ENCODE results near the gene PSMC1. TPM values are rescaled to one million over a fixed set of nuclear protein-coding genes. Genes with fewer than 3 reads are reported as not detected.

Gene PSMC1
- total RNA-seq, 1 experiment from 2014 or later = 347 TPM

GRCh38 chr14:90275820-90276219, 19.5 kb downstream of the PSMC1 start:
- no peak for DNase-seq (ENCODE audit: low read depth)

GRCh38 chr14:90276646-90277367, 20.5 kb downstream of the PSMC1 start:
- DNase-seq (ENCODE audit: low read depth) = no peak

DNA sequence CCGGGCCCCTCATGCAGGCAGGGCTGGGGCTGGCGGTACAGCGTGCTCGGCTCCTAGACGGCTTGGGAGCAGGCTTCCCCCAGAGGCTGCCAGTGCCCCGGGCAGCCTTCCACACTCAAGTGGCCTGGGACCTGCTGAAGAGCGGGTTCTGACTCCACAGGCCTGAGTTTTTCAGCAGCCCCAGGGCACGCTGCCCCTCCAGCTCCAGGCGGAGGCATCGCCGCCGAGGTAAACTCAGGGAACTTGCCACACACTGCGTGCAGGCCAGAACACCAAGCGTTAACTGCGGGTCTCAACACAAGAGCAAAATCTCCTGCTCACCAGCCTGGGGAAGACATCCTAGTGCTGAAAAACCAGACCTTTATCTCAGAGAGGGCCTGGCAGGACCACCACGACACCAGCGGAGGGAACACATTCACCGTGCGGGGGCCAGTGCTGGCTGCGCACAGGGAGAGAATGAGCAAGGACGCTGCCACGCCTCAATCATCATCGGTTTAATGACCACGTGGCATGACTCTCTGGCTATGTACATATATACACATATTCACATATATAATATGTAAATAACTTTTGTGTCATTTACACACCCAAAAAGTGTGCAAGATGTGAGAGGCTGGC, 21.3 kb downstream of the PSMC1 start:
- no peak for DNase-seq (ENCODE audit: low read depth)

DNA sequence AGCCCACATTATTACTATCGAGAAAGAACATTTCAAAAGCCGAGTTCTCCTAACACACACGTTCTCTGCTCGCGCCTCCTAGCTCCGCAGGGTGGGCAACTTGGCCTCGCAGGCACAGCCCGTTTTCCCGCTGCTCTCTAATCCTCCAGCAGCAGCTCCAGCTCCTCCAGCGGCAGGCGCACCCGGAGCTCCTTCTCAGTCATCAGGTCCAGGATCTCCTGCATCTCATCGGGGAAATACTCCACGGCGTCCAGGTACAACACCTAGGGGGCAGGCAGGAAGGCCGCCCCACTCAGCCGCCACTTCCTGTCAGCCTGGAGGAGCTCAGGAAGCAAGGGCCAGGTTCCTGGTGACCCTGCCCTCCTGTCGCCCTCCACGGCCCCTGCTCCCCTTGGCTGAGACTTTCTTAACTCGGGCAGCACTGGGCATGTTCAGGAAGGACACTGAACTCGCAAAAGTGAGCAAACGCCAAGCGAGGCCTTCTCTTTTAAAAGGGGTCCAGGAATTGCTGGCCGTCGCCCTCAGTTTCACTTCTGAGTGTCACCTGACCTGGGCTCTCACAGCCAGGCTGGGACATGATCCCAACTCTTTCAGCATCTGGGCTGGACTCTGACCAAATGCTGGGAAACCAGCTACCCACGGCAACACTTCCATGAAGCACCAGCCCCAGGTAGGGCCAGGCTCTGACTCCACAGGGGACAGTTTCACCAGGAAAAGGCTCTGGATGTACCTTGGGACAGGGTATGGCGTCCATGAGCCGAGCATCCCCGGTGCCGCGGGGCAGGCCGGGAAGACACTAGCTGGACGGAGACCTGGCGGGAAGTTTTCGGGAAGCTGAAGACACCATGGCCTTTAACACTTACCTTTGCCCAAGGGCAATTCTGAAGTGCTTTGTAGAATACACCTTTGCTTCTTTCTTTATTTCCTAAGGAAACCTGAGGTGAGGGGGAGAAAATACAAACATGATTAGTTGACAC, 22.1 kb downstream of the PSMC1 start:
- no peak for DNase-seq (ENCODE audit: low read depth)

DNA sequence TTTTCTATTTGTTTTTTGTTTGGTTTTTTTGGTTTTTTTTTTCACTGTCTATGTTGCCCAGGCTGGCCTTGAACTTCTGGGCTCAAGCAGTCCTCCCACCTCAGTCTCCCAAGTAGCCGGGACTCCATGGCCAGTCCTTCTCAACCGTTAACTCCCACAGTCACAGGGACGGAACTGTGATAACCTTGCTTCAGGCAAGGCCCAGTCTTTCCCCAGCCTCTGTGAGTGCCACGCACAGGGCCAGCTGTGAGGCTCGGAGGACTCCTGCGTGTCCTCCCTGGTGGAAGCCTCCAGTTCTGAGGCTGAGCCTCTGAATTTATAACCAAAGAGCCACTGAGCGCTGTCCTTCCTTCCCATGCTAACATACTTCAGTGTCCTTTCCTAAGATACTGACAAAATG, 23.7 kb downstream of the PSMC1 start:
- no peak for DNase-seq (ENCODE audit: low read depth)

DNA sequence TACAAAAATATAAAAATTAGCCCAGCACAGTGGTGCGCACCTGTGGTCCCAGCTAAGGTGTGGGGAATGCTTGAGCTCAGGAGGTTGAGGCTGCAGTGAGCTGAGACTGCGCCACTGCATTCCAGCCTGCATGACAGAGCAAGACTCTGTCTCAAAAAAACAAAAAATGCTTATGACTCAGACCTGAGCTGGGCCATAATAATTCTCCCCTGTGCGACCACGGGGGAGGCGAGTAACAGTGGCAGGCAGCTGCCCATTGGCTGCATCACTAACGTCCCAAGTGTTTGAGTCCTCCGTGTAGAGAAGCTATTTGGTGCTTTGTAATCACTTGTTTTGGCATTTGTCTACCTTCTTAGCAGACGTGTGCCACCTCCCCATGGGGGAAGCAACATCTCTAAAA, 24.9 kb downstream of the PSMC1 start:
- peak; percentile 90 for DNase-seq (ENCODE audit: low read depth)

GRCh38 chr14:90281756-90282155, 25.4 kb downstream of the PSMC1 start:
- no peak for DNase-seq (ENCODE audit: low read depth)

GRCh38 chr14:90287791-90288190, 31.4 kb downstream of the PSMC1 start:
- no peak for DNase-seq (ENCODE audit: low read depth)

DNA sequence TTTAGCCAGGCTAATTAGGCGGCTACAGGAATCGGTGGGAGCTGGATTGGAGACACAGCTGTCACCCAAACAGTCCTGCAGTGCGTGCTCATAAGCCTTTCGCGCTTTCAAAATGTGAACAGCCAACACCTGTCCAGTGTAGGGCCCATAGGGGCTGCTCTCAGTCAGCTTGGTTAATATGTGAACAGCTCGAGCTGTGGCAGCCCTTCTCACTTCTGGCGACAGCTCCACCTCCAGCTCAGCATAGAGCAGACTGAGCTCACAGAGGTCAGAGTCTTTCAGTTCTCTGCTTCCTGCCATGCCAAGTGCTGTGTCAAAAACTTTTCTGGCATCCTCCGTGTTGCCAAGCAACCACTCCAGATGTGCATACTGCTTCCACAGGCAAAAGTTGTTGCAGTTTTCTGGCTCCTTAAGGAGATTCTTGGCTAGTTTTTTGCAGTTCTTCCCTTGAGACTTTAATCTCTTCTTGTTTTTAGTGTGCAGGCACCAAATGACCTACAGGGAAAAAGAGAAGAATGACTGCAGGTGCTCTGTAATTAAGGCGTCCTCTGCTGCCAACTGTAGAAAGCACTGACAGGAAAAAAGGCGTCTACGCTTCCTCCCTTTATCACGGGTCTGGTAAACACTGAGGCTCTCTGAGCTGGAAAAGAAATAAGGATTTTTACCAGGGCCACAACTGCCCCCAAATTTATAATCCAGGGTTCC, 32.5 kb downstream of the PSMC1 start:
- DNase-seq (ENCODE audit: low read depth) = no peak

DNA sequence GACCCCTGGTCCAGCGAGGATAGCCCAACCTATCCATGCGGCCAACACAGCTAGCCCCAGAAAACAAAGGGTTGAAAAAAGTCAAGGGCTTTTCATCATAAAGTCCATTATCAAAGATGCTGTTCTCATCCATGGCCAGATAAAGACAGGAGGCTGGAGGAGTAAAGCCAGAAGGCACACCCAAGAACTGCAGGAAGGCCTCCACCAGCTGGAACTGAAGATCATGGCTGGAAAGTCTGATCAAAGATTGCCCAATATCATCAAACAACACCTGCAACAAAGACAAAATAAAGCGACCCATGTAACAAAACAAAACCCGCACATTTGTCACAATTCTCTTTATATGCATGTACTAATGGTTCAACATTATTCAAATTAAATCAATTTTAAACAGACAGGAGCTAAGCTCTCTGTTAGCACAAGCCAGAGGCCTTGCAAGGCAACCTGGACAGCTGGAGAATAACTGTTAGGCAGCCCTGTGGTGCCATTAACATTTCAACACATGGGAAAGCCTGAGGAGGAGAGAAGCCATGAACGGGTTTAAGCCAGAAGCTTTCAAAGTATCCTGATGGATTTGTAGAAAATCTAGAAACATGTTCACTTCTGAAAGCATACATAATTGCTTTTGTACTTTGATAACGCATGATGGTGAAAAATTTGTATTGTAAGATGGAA, 34.1 kb downstream of the PSMC1 start:
- DNase-seq (ENCODE audit: low read depth) = no peak

- no peak for DNase-seq (ENCODE audit: low read depth)
Measured at GRCh38 chr14:90291699-90292098, 35.3 kb downstream of the PSMC1 start.

- no peak for DNase-seq (ENCODE audit: low read depth)
Measured at GRCh38 chr14:90293766-90294730, 37.7 kb downstream of the PSMC1 start.

GRCh38 chr14:90294872-90295271, 38.5 kb downstream of the PSMC1 start:
- DNase-seq (ENCODE audit: low read depth) = no peak

GRCh38 chr14:90295870-90296516, 39.6 kb downstream of the PSMC1 start:
- DNase-seq (ENCODE audit: low read depth) = no peak

- no peak for DNase-seq (ENCODE audit: low read depth)
Measured at GRCh38 chr14:90296641-90297040, 40.3 kb downstream of the PSMC1 start.

GRCh38 chr14:90297876-90298629, 41.7 kb downstream of the PSMC1 start:
- no peak for DNase-seq (ENCODE audit: low read depth)

- no peak for DNase-seq (ENCODE audit: low read depth)
Measured at GRCh38 chr14:90299408-90299807, 43.1 kb downstream of the PSMC1 start.

GRCh38 chr14:90300611-90301047, 44.3 kb downstream of the PSMC1 start:
- DNase-seq (ENCODE audit: low read depth) = no peak

Data from HT1080 (cell line).